ENCODE results near the gene STAG1.
"Not testable (repeated sequence)": the region's sequence is repeated elsewhere in the genome, so short reads cannot be mapped to it uniquely, and the experiment has no call there.

The STAG1 gene

DNA sequence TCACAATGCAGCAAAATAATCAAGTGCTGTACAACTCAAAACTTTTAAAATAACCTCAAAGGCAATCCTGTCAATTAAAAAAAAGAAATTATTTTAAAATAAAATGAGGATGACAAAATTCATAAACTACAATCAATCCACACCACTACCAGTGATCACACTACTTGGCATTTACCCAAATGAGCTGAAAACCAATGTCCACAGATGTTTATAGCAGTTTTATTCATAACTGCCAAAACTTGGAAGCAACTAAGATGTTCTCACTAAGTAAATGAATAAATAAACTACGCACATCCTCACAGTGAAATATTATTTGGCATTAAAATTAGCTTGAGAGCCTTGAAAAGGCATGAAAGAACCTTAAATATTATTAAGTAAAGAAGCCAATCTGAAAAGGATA lies 121.3 kb downstream of the STAG1 start:
- no peak overlapping the region for H3K4me3 ChIP-seq (ENCODE audit: low read length in 2 of 2)
- H3K4me1 ChIP-seq (ENCODE audit: control insufficient read depth, insufficient read depth, low read length) = no peaks in the 10 kb centered on the region
- no peaks in the 10 kb centered on the region for H3K27me3 ChIP-seq (ENCODE audit: control insufficient read depth in 1 of 2, insufficient read depth in 2 of 2, low read length in 2 of 2)
- H3K9ac ChIP-seq (ENCODE audit: low read length in 2 of 2) = no peak overlapping the region
- no peak overlapping the region for H3K27ac ChIP-seq (ENCODE audit: low read length)
- H3K36me3 ChIP-seq (ENCODE audit: control insufficient read depth in 2 of 2, insufficient read depth in 2 of 2, low read length in 2 of 2) = no peaks in the 10 kb centered on the region
- H3K9me3 ChIP-seq (ENCODE audit: control insufficient read depth in 2 of 2, low read length in 2 of 2) = no peaks in the 10 kb centered on the region

DNA sequence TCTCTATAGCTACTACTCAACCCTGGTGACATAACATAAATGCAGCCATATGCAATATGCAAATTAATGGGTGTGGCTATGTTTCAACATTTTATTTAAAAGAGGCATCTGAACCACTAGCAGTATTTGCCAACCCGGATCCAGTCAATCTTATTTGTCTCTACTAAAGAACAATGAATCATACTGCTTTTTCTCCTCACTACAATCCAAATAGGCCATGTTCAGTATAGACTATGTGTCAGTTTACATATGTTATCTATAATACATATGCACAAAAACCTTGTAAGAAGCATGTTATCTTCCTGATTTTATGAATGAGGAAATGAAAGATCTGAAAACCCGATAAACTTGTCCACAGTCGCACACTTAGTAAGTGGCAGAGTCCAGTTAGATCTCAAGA lies 125.7 kb downstream of the STAG1 start:
- H3K36me3 ChIP-seq (ENCODE audit: control insufficient read depth in 2 of 2, insufficient read depth in 2 of 2, low read length in 2 of 2) = no peaks in the 10 kb centered on the region
- no peak overlapping the region for H3K9ac ChIP-seq (ENCODE audit: low read length in 2 of 2)
- H3K4me3 ChIP-seq (ENCODE audit: low read length in 2 of 2) = no peak overlapping the region
- H3K27me3 ChIP-seq (ENCODE audit: control insufficient read depth in 1 of 2, insufficient read depth in 2 of 2, low read length in 2 of 2) = no peaks in the 10 kb centered on the region
- H3K4me1 ChIP-seq (ENCODE audit: control insufficient read depth, insufficient read depth, low read length) = no peaks in the 10 kb centered on the region
- no peak overlapping the region for H3K27ac ChIP-seq (ENCODE audit: low read length)
- H3K9me3 ChIP-seq (ENCODE audit: control insufficient read depth in 2 of 2, low read length in 2 of 2) = no peaks in the 10 kb centered on the region

DNA sequence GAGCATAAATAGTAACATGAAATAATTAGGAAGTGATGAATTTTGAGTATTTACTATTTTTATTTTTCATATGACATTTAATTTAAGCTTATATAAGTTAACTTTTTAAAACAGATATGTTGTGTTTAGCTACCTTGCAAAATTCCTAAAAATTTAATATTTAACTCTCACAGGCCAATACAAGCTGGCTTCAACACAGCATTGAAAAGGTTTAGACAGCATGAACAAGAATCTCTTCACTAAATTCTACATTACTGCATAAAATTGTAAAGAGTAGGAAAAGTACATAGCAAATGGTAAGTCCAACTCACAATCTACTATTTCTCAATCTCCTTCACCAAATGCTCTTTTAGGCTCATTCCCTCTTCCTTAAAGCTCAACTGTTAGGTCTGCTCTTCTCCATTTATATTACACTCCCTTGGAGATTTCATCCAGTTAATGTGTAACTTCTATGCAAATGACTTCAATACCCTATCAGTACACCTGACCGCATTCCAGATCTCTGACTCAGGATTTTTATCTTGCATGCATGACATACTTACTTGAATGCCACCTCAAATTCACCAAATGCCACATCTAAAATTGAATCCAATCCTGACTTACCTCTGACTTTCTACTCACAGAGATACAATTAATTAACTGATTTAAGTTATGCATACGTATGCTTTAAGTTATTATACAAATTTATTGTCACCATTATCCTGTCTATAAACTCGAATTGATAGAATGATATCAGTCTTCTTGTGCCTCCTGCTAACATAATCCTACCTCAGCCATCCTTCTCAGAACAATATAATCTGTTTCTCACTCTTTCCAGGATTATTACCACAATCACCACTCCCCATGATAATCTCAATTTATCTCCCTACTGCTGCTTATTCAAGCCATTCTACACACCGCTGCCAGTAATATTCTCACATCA lies 127.0 kb downstream of the STAG1 start:
- Histone ChIP-seq H3K36me3 (ENCODE audit: control insufficient read depth in 2 of 2, insufficient read depth in 2 of 2, low read length in 2 of 2) (no peaks in the 10 kb centered on the region), H3K27me3 (ENCODE audit: control insufficient read depth in 1 of 2, insufficient read depth in 2 of 2, low read length in 2 of 2) (no peaks in the 10 kb centered on the region), H3K9ac (ENCODE audit: low read length in 2 of 2) (no peak overlapping the region), H3K4me1 (ENCODE audit: control insufficient read depth, insufficient read depth, low read length) (no peaks in the 10 kb centered on the region), H3K27ac (ENCODE audit: low read length) (no peak overlapping the region), H3K4me3 (ENCODE audit: low read length in 2 of 2) (no peak overlapping the region), H3K9me3 (ENCODE audit: control insufficient read depth in 2 of 2, low read length in 2 of 2) (no peaks in the 10 kb centered on the region)

- Histone ChIP-seq H3K9ac (ENCODE audit: low read length in 2 of 2) (no peak overlapping the region), H3K9me3 (ENCODE audit: control insufficient read depth in 2 of 2, low read length in 2 of 2) (no peaks in the 10 kb centered on the region), H3K4me1 (ENCODE audit: control insufficient read depth, insufficient read depth, low read length) (no peaks in the 10 kb centered on the region), H3K4me3 (ENCODE audit: low read length in 2 of 2) (no peak overlapping the region), H3K27me3 (ENCODE audit: control insufficient read depth in 1 of 2, insufficient read depth in 2 of 2, low read length in 2 of 2) (no peaks in the 10 kb centered on the region), H3K27ac (ENCODE audit: low read length) (no peak overlapping the region), H3K36me3 (ENCODE audit: control insufficient read depth in 2 of 2, insufficient read depth in 2 of 2, low read length in 2 of 2) (no peaks in the 10 kb centered on the region)
These were observed 127.8 kb downstream of the STAG1 start for GRCh38 chr3:136624371-136624770.

DNA sequence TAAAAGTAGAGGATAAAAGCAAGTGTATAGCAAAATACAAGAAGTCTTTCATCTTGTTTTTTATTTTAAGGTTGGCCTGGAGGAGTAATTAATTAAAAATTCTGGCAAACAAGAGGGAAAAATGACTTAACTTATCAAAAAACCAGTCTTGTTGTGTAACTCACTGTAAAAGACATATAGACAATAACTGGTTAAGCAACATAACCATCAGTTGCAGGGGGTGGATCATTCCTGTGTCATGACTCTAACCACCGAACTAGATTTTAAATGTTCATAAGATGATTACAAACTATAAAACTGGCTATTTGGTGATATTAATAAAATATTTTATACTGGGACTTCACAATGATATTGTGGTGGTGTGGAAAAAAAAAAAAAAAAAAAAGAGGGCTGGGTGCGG lies 130.6 kb downstream of the STAG1 start:
- no peaks in the 10 kb centered on the region for H3K9me3 ChIP-seq (ENCODE audit: control insufficient read depth in 2 of 2, low read length in 2 of 2)
- H3K4me1 ChIP-seq (ENCODE audit: control insufficient read depth, insufficient read depth, low read length) = no peaks in the 10 kb centered on the region
- no peak overlapping the region for H3K4me3 ChIP-seq (ENCODE audit: low read length in 2 of 2)
- H3K36me3 ChIP-seq (ENCODE audit: control insufficient read depth in 2 of 2, insufficient read depth in 2 of 2, low read length in 2 of 2) = no peaks in the 10 kb centered on the region
- no peaks in the 10 kb centered on the region for H3K27me3 ChIP-seq (ENCODE audit: control insufficient read depth in 1 of 2, insufficient read depth in 2 of 2, low read length in 2 of 2)
- no peak overlapping the region for H3K9ac ChIP-seq (ENCODE audit: low read length in 2 of 2)
- no peak overlapping the region for H3K27ac ChIP-seq (ENCODE audit: low read length)

- H3K9ac ChIP-seq (ENCODE audit: low read length in 2 of 2) = no peak overlapping the region
- H3K4me1 ChIP-seq (ENCODE audit: control insufficient read depth, insufficient read depth, low read length) = no peaks in the 10 kb centered on the region
- no peaks in the 10 kb centered on the region for H3K27me3 ChIP-seq (ENCODE audit: control insufficient read depth in 1 of 2, insufficient read depth in 2 of 2, low read length in 2 of 2)
- no peaks in the 10 kb centered on the region for H3K36me3 ChIP-seq (ENCODE audit: control insufficient read depth in 2 of 2, insufficient read depth in 2 of 2, low read length in 2 of 2)
- H3K9me3 ChIP-seq (ENCODE audit: control insufficient read depth in 2 of 2, low read length in 2 of 2) = no peaks in the 10 kb centered on the region
- no peak overlapping the region for H3K27ac ChIP-seq (ENCODE audit: low read length)
- H3K4me3 ChIP-seq (ENCODE audit: low read length in 2 of 2) = no peak overlapping the region
These were observed 131.7 kb downstream of the STAG1 start for GRCh38 chr3:136620436-136620835.

GRCh38 chr3:136617969-136618525 lies 134.1 kb downstream of the STAG1 start:
- not testable (repeated sequence) for H3K36me3 ChIP-seq (ENCODE audit: control insufficient read depth in 2 of 2, insufficient read depth in 2 of 2, low read length in 2 of 2); H3K4me3 ChIP-seq (ENCODE audit: low read length in 2 of 2); H3K9me3 ChIP-seq (ENCODE audit: control insufficient read depth in 2 of 2, low read length in 2 of 2); H3K9ac ChIP-seq (ENCODE audit: low read length in 2 of 2); H3K27me3 ChIP-seq (ENCODE audit: control insufficient read depth in 1 of 2, insufficient read depth in 2 of 2, low read length in 2 of 2); H3K27ac ChIP-seq (ENCODE audit: low read length); H3K4me1 ChIP-seq (ENCODE audit: control insufficient read depth, insufficient read depth, low read length)

DNA sequence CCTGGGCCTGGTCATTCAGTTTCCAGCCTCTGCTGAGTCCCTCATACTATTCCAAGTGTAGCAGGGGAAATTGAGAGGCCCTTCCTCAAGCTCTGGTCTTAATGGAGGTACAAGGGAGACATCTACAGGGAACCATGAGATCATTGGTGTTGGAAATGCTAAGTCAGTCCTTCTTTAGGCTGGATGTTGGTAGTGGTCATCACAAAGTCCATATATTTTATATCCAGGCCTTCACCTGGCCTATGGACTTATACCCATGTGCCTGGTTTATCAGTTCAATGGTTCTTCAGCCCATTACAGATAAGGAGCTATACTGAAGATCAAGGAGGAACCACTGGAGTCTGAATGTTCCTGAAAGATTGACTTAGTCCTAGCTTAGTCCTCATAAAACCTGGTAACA lies 135.0 kb downstream of the STAG1 start:
- Histone ChIP-seq H3K4me1 (ENCODE audit: control insufficient read depth, insufficient read depth, low read length) (no peaks in the 10 kb centered on the region), H3K9ac (ENCODE audit: low read length in 2 of 2) (no peak overlapping the region), H3K4me3 (ENCODE audit: low read length in 2 of 2) (no peak overlapping the region), H3K36me3 (ENCODE audit: control insufficient read depth in 2 of 2, insufficient read depth in 2 of 2, low read length in 2 of 2) (no peaks in the 10 kb centered on the region), H3K9me3 (ENCODE audit: control insufficient read depth in 2 of 2, low read length in 2 of 2) (no peaks in the 10 kb centered on the region), H3K27me3 (ENCODE audit: control insufficient read depth in 1 of 2, insufficient read depth in 2 of 2, low read length in 2 of 2) (no peaks in the 10 kb centered on the region), H3K27ac (ENCODE audit: low read length) (no peak overlapping the region)

- H3K27ac ChIP-seq (ENCODE audit: low read length) = no peak overlapping the region
- no peaks in the 10 kb centered on the region for H3K36me3 ChIP-seq (ENCODE audit: control insufficient read depth in 2 of 2, insufficient read depth in 2 of 2, low read length in 2 of 2)
- no peak overlapping the region for H3K4me3 ChIP-seq (ENCODE audit: low read length in 2 of 2)
- H3K9ac ChIP-seq (ENCODE audit: low read length in 2 of 2) = no peak overlapping the region
- H3K9me3 ChIP-seq (ENCODE audit: control insufficient read depth in 2 of 2, low read length in 2 of 2) = no peaks in the 10 kb centered on the region
- no peaks in the 10 kb centered on the region for H3K4me1 ChIP-seq (ENCODE audit: control insufficient read depth, insufficient read depth, low read length)
- no peaks in the 10 kb centered on the region for H3K27me3 ChIP-seq (ENCODE audit: control insufficient read depth in 1 of 2, insufficient read depth in 2 of 2, low read length in 2 of 2)
These were observed 139.7 kb downstream of the STAG1 start for GRCh38 chr3:136612512-136612911.

- no peaks in the 10 kb centered on the region for H3K4me1 ChIP-seq (ENCODE audit: control insufficient read depth, insufficient read depth, low read length)
- no peaks in the 10 kb centered on the region for H3K9me3 ChIP-seq (ENCODE audit: control insufficient read depth in 2 of 2, low read length in 2 of 2)
- peaks cover 0 to 3% of the 10 kb centered on the region in 2 donors for H3K36me3 ChIP-seq (ENCODE audit: control insufficient read depth in 2 of 2, insufficient read depth in 2 of 2, low read length in 2 of 2)
These were observed 145.2 kb downstream of the STAG1 start for GRCh38 chr3:136606990-136607389.

GRCh38 chr3:136606216-136606615 lies 146.0 kb downstream of the STAG1 start:
- not testable (repeated sequence) for H3K36me3 ChIP-seq (ENCODE audit: control insufficient read depth in 2 of 2, insufficient read depth in 2 of 2, low read length in 2 of 2); H3K9me3 ChIP-seq (ENCODE audit: control insufficient read depth in 2 of 2, low read length in 2 of 2); H3K9ac ChIP-seq (ENCODE audit: low read length in 2 of 2); H3K27ac ChIP-seq (ENCODE audit: low read length); H3K27me3 ChIP-seq (ENCODE audit: control insufficient read depth in 1 of 2, insufficient read depth in 2 of 2, low read length in 2 of 2); H3K4me3 ChIP-seq (ENCODE audit: low read length in 2 of 2); H3K4me1 ChIP-seq (ENCODE audit: control insufficient read depth, insufficient read depth, low read length)

More at GRCh38 chr3:136606990-136607389, 145.2 kb downstream of the STAG1 start:
- Histone ChIP-seq H3K27ac (ENCODE audit: low read length) (no peak overlapping the region), H3K27me3 (ENCODE audit: control insufficient read depth in 1 of 2, insufficient read depth in 2 of 2, low read length in 2 of 2) (no peaks in the 10 kb centered on the region), H3K9ac (ENCODE audit: low read length in 2 of 2) (no peak overlapping the region), H3K4me3 (ENCODE audit: low read length in 2 of 2) (no peak overlapping the region)
